ENCODE data around the gene MMS19. TPM values are rescaled to one million over a fixed set of nuclear protein-coding genes. Genes with fewer than 3 reads are reported as not detected.

Gene MMS19
- total RNA-seq = 56.3 and 57.9 TPM in 2 replicates

GRCh38 chr10:97498076-97498840 lies at the start of gene MMS19:
Gene MMS19 (minus strand): TSS chr10:97498422. CDS start chr10:97498384, 38 bp downstream.

DNA sequence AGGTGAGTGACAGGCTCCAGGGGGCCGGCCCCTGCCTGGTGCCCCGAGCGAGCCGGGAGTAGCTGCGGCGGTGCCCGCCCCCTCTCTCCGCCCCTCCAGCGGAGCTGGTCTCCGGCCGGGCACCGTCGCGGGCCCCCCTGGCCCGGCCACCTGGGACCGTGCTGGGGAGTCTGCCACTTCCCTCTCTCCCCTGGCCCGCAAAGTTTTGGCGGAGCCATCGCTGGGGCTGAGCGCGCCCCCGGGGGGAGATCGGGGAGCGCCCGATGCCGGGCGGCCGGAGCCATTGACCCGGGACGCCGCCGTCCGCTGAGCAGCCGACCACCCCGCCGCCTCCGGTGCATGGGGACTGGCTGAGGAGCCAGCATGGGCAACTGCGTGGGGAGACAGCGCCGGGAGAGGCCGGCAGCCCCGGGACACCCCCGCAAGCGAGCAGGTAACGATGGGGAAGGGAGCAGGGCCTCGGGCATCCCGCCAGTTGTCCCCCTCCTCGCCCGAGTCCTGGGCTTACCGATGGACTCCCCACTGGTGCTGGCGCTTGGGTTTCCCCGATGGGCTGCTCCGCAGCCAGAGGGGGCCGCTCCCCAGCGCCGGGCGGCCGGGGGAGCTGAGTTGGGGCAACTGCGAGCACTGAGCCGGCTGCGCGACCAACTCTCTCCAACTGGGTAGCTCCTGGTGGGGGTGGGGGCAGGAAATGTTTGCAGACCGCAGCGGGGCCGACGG lies 779 bp upstream of the MMS19 start, which contains the start of gene UBTD1:
TSS of gene UBTD1 (plus strand) at position 84 of the 720 bp plus-strand sequence. CDS start at position 364, 280 bp downstream.

GRCh38 chr10:97445722-97446639 lies 52.2 kb downstream of the MMS19 start, which contains the start of the genes EXOSC1 and ZDHHC16:
Gene EXOSC1 (minus strand): TSS chr10:97446006. CDS start chr10:97445985, 21 bp downstream.
Gene ZDHHC16 (plus strand): TSS chr10:97446175. CDS start chr10:97451676, 5,501 bp downstream.

DNA sequence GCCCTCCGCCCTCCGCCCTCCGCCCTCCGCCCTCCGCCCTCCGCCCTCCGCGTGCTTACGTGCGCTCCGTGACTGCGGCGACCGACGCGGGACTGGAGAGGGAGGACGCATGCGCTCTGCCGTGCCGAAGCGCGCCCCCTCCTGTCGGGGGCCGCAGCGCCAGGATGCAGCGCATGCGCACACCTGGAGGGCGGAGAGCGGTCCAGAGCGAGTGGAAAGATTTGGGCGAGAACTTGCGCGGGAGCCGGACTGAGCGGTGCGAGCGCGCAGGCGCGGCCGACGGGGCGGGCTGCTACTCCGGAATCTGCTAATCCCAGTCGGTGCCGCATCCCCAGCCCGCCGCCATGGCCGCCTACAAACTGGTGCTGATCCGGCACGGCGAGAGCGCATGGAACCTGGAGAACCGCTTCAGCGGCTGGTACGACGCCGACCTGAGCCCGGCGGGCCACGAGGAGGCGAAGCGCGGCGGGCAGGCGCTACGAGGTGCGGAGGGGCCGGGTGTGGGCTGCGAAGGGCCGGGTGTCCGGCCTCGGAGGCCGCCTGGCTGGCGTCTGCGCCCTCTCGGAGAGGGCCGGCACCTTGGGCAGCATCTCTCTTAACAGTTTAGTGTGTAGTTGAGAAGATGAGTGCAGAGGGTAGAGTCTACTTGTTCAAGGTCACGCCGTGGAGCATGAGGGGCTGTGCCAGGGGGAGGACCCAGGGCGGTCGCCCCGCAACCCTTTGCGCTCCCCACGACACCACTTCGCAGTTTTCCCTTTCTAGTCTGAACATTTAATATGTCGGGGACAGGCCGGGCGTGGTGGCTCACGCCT lies 72.1 kb downstream of the MMS19 start, which contains the start of gene PGAM1:
TSS of gene PGAM1 (plus strand) at position 228 of the 812 bp plus-strand sequence. CDS start at position 345, 117 bp downstream.

Small RNA genes within 50 kb of the gene (small RNA-seq; reads per million reads assigned to genes)
- gene RF00019 = not detected

Other genes with a start within 250 kb of the MMS19 start
- 3.7 and 4.3 TPM in 2 replicates for gene ARHGAP19, start 205.8 kb downstream of the MMS19 start, total RNA-seq
- gene FRAT1, start 179.2 kb downstream of the MMS19 start, total RNA-seq = 2.1 and 2.6 TPM in 2 replicates
- 5.0 and 6.5 TPM in 2 replicates for gene FRAT2, start 163.7 kb downstream of the MMS19 start, total RNA-seq
- gene RRP12, start 97.1 kb downstream of the MMS19 start, total RNA-seq = 14.0 and 15.2 TPM in 2 replicates
- gene PGAM1, start 72.2 kb downstream of the MMS19 start, total RNA-seq = 524 and 551 TPM in 2 replicates
- gene EXOSC1, start 52.4 kb downstream of the MMS19 start, total RNA-seq = 36.5 and 44.2 TPM in 2 replicates
- 45.9 and 46.9 TPM in 2 replicates for gene ZDHHC16, start 52.2 kb downstream of the MMS19 start, total RNA-seq
- 14.0 and 16.1 TPM in 2 replicates for gene UBTD1, start 502 bp upstream of the MMS19 start, total RNA-seq
- gene ANKRD2, start 74.4 kb upstream of the MMS19 start, total RNA-seq = 0.86 and 1.0 TPM in 2 replicates
- 5.0 and 6.5 TPM in 2 replicates for gene HOGA1, start 86.0 kb upstream of the MMS19 start, total RNA-seq
- gene C10orf62, start 91.3 kb upstream of the MMS19 start, total RNA-seq = 0.32 and 0.52 TPM in 2 replicates
- gene MORN4, start 135.1 kb upstream of the MMS19 start, total RNA-seq = 4.3 and 6.1 TPM in 2 replicates
- 25.5 and 28.8 TPM in 2 replicates for gene PI4K2A, start 142.2 kb upstream of the MMS19 start, total RNA-seq
- gene AVPI1, start 188.8 kb upstream of the MMS19 start, total RNA-seq = 62.7 and 97.2 TPM in 2 replicates
- 57.7 and 68.2 TPM in 2 replicates for gene MARVELD1, start 215.3 kb upstream of the MMS19 start, total RNA-seq
- gene ZFYVE27, start 238.7 kb upstream of the MMS19 start, total RNA-seq = 17.0 and 17.4 TPM in 2 replicates

Measured in articular chondrocyte of knee joint (primary cell).